GM23338 (cell line): ENCODE results near the gene BRI3. TPM values are rescaled to one million over a fixed set of nuclear protein-coding genes. Genes with fewer than 3 reads are reported as not detected.

Experiments used
- ATAC-seq: fragments of 200-7000 bp; cut with Tn5 transposase; 3 replicates; pipeline ENCODE4 v1.9.1; 2020
- DNase-seq: peaks from one replicate; pipeline ENCODE4 v3.0.0-alpha.2; 2015; ENCODE audit warnings: low spot score
- H2AFZ ChIP-seq: fragments of 200-600 bp; sonication (generic); 2 replicates; pipeline ENCODE4 v1.8.0; 2016; ENCODE audit warnings: antibody characterized with exemption, mild to moderate bottlenecking, moderate library complexity
- H3F3A ChIP-seq: fragments of 200-600 bp; sonication (generic); replicated peaks from 2 replicates; pipeline ENCODE4 v1.8.0; 2017; ENCODE audit warnings: antibody characterized with exemption, mixed run types, low read depth
- H3K27ac ChIP-seq: fragments of 200-600 bp; sonication (generic); 2 replicates; pipeline ENCODE4 v1.6.1; 2016; ENCODE audit warnings: low read depth
- H3K27me3 ChIP-seq: fragments of 200-600 bp; sonication (generic); 2 replicates; pipeline ENCODE4 v1.8.0; 2016; ENCODE audit warnings: mild to moderate bottlenecking, mixed run types, moderate library complexity; ENCODE audit not compliant: insufficient read depth
- H3K36me3 ChIP-seq: fragments of 200-600 bp; sonication (generic); 2 replicates; pipeline ENCODE4 v1.8.0; 2016; ENCODE audit warnings: mild to moderate bottlenecking; ENCODE audit not compliant: insufficient read depth
- H3K4me1 ChIP-seq: fragments of 200-600 bp; sonication (generic); 2 replicates; pipeline ENCODE4 v1.8.0; 2016; ENCODE audit warnings: mild to moderate bottlenecking, moderate library complexity; ENCODE audit not compliant: insufficient read depth
- H3K4me2 ChIP-seq: fragments of 200-600 bp; sonication (generic); 2 replicates; pipeline ENCODE4 v1.7.1; 2017; ENCODE audit warnings: mixed run types
- H3K4me3 ChIP-seq: fragments of 200-600 bp; sonication (generic); 2 replicates; pipeline ENCODE4 v1.6.1; 2016; ENCODE audit warnings: mixed run types
- H3K79me2 ChIP-seq: fragments of 200-600 bp; sonication (generic); replicated peaks from 2 replicates; pipeline ENCODE4 v1.8.0; 2017; ENCODE audit warnings: mild to moderate bottlenecking; ENCODE audit not compliant: insufficient read depth
- H3K9me2 ChIP-seq: fragments of 200-600 bp; sonication (generic); 2 replicates; pipeline ENCODE4 v1.8.0; 2017; ENCODE audit not compliant: insufficient read depth
- H4K20me1 ChIP-seq: fragments of 200-600 bp; sonication (generic); replicated peaks from 2 replicates; pipeline ENCODE4 v1.8.0; 2017; ENCODE audit warnings: mild to moderate bottlenecking; ENCODE audit not compliant: insufficient read depth
- H3K27ac Mint-ChIP-seq: 2 replicates; pipeline ENCODE4 v1.8.0; 2020; ENCODE audit warnings: inconsistent platforms, mild to moderate bottlenecking, moderate library complexity, mixed read lengths
- H3K27me3 Mint-ChIP-seq: 3 replicates; pipeline ENCODE4 v1.8.0; 2022; ENCODE audit warnings: low read depth, mild to moderate bottlenecking, moderate library complexity, mixed read lengths, inconsistent platforms; ENCODE audit not compliant: insufficient read depth, poor library complexity
- H3K36me3 Mint-ChIP-seq: 3 replicates; pipeline ENCODE4 v1.8.0; 2021; ENCODE audit warnings: low read depth, mild to moderate bottlenecking, inconsistent platforms, moderate library complexity, mixed read lengths
- H3K4me1 Mint-ChIP-seq: 3 replicates; pipeline ENCODE4 v1.8.0; 2020; ENCODE audit warnings: mild to moderate bottlenecking, inconsistent platforms, mixed read lengths
- H3K4me3 Mint-ChIP-seq: 3 replicates; pipeline ENCODE4 v1.8.0; 2021; ENCODE audit warnings: moderate library complexity, mild to moderate bottlenecking, inconsistent platforms, mixed read lengths
- H3K9me3 Mint-ChIP-seq: 3 replicates; pipeline ENCODE4 v1.8.0; 2020; ENCODE audit warnings: moderate library complexity, mild to moderate bottlenecking, inconsistent platforms, mixed read lengths
- ETS1 ChIP-seq: IDR thresholded peaks from 2 replicates; pipeline ENCODE4 v1.6.1; 2016; ENCODE audit warnings: antibody characterized with exemption
- EZH2phosphoT487 ChIP-seq: fragments of 200-600 bp; sonication (generic); IDR thresholded peaks from one replicate; pipeline ENCODE4 v1.8.1; 2018; ENCODE audit warnings: antibody characterized with exemption; ENCODE audit not compliant: unreplicated experiment
- NANOG ChIP-seq: IDR thresholded peaks from 2 replicates; pipeline ENCODE4 v1.6.1; 2016; ENCODE audit warnings: antibody characterized with exemption, borderline replicate concordance
- STAT1 ChIP-seq: IDR thresholded peaks from one replicate; pipeline ENCODE4 v1.6.1; 2016; ENCODE audit warnings: antibody characterized with exemption; ENCODE audit not compliant: unreplicated experiment
- ZNF331 ChIP-seq: fragments of 250-450 bp; sonication (Bioruptor Pico); IDR thresholded peaks from 2 replicates; pipeline ENCODE4 v1.5.0; 2020; ENCODE audit warnings: low read depth, mild to moderate bottlenecking, moderate library complexity
- ZNF462 ChIP-seq: fragments of 250-450 bp; sonication (Bioruptor Pico); IDR thresholded peaks from 2 replicates; pipeline ENCODE4 v1.5.0; 2020; ENCODE audit warnings: mild to moderate bottlenecking, moderate library complexity
- polyA plus RNA-seq: library from polyadenylated mRNA; unstranded; fragments of >200 nt; fragmentation: Nextera tagmentation; extraction: Ambion mirVana; gene quantifications from 2 replicates; pipeline ENCODE4 v1.2.1, GENCODE V29; 2016
- total RNA-seq: library from RNA; depleted of rRNA; stranded (reverse); fragments of >200 nt; shearing (Covaris generic); gene quantifications from 2 replicates; pipeline ENCODE4 v1.2.3, GENCODE V29; 2014
- TF ChIP-seq, protein P1 (sequence below), 2 experiments: fragments of 200-600 bp in 1 of 2; sonication (generic) in 1 of 2; conservative IDR thresholded peaks; 2 replicates each; pipeline versions ENCODE4 v1.5.1 to v1.6.1; 2016 to 2017; ENCODE audit warnings: antibody characterized with exemption in 2 of 2, low read depth in 2 of 2, mild to moderate bottlenecking in 2 of 2, moderate library complexity in 1 of 2

Gene BRI3
- total and polyA plus RNA-seq, 2 experiments from 2014 or later: 21.7 to 66.1 TPM

GRCh38 chr7:98317366-98318040 is 36.0 kb downstream of the BRI3 start:
- TF ChIP-seq STAT1 (no peak), ZNF331 (no peak)
- peaks cover 50% of the 10 kb centered on the region for H3K36me3 Mint-ChIP-seq
- Histone ChIP-seq H4K20me1 (peaks cover 7% of the 10 kb centered on the region), H3K27ac (no peak overlapping the region), H3K27me3 (no peaks in the 10 kb centered on the region), H2AFZ (no peak overlapping the region), H3K4me3 (no peak overlapping the region), H3F3A (no peaks in the 10 kb centered on the region), H3K36me3 (peaks cover 20% of the 10 kb centered on the region), H3K4me2 (no peak overlapping the region), H3K4me1 (no peaks in the 10 kb centered on the region), H3K9me2 (no peaks in the 10 kb centered on the region), H3K79me2 (peaks cover 23% of the 10 kb centered on the region)
- DNase-seq (no peak), ATAC-seq (no peak)
- no peak overlapping the region for H3K27ac Mint-ChIP-seq
- H3K27me3 Mint-ChIP-seq: peaks cover 5% of the 10 kb centered on the region
- peaks cover 19% of the 10 kb centered on the region for H3K9me3 Mint-ChIP-seq
- H3K4me3 Mint-ChIP-seq: no peak overlapping the region
- H3K4me1 Mint-ChIP-seq: peaks cover 9% of the 10 kb centered on the region

DNA sequence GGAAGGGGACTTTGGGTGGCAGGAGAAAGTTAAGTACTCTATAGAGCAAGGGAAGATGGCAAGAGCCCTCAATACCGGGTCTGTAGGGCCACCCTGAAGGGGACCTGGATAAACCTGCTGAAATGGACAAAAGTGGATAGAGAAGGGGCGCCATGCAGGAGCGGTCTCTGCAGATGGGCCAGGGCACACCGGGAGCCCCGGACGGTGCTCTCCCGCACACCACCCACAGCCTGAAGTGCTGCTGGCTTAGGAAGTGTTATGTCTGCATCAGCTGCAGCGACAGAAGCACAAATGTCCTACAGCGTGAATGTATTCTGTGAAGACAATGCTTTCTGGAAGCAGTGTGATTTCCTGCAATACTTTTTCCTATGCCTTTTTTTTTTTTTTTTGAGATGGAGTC is 37.7 kb downstream of the BRI3 start:
- Mint-ChIP-seq H3K27me3 (peaks cover 5% of the 10 kb centered on the region), H3K27ac (no peak overlapping the region), H3K4me3 (no peak overlapping the region), H3K36me3 (peaks cover 45% of the 10 kb centered on the region), H3K4me1 (peaks cover 24% of the 10 kb centered on the region), H3K9me3 (peaks cover 19% of the 10 kb centered on the region)
- Histone ChIP-seq H3K79me2 (peaks cover 35% of the 10 kb centered on the region), H3K9me2 (no peaks in the 10 kb centered on the region), H3K27ac (no peak overlapping the region), H4K20me1 (peaks cover 7% of the 10 kb centered on the region), H3K36me3 (peaks cover 20% of the 10 kb centered on the region), H3K4me2 (no peak overlapping the region), H3F3A (no peaks in the 10 kb centered on the region), H3K4me3 (no peak overlapping the region), H2AFZ (no peak overlapping the region), H3K4me1 (peaks cover 14% of the 10 kb centered on the region), H3K27me3 (no peaks in the 10 kb centered on the region)
- ATAC-seq (no peak), DNase-seq (no peak)
- TF ChIP-seq NANOG (no peak), ETS1 (no peak), STAT1 (no peak), EZH2phosphoT487 (no peak), ZNF462 (CRISPR knock-in tag) (no peak), ZNF331 (no peak)
- TF ChIP-seq, protein P1, sequence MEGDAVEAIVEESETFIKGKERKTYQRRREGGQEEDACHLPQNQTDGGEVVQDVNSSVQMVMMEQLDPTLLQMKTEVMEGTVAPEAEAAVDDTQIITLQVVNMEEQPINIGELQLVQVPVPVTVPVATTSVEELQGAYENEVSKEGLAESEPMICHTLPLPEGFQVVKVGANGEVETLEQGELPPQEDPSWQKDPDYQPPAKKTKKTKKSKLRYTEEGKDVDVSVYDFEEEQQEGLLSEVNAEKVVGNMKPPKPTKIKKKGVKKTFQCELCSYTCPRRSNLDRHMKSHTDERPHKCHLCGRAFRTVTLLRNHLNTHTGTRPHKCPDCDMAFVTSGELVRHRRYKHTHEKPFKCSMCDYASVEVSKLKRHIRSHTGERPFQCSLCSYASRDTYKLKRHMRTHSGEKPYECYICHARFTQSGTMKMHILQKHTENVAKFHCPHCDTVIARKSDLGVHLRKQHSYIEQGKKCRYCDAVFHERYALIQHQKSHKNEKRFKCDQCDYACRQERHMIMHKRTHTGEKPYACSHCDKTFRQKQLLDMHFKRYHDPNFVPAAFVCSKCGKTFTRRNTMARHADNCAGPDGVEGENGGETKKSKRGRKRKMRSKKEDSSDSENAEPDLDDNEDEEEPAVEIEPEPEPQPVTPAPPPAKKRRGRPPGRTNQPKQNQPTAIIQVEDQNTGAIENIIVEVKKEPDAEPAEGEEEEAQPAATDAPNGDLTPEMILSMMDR (conservative IDR thresholded peaks at IDR 0.05; ENCODE audit: low read depth in 2 of 2): no peak
